LNCaP clone FGC (cell line): ENCODE data around the gene SLC6A18.

Experiments
- DNase-seq: peaks from one replicate; pipeline ENCODE4 v3.0.0-alpha.2; 2011; ENCODE audit warnings: low read depth
- H3K4me3 ChIP-seq: 2 replicates; pipeline ENCODE4 v1.5.1; 2011; ENCODE audit warnings: mild to moderate bottlenecking, low read depth, low read length, control low read depth
- TF ChIP-seq, protein P1 (sequence below): IDR thresholded peaks from 2 replicates; pipeline ENCODE4 v1.5.1; 2012; ENCODE audit warnings: mild to moderate bottlenecking; ENCODE audit not compliant: control insufficient read depth, insufficient read depth; ENCODE audit errors: extremely low read depth

Gene SLC6A18

DNA sequence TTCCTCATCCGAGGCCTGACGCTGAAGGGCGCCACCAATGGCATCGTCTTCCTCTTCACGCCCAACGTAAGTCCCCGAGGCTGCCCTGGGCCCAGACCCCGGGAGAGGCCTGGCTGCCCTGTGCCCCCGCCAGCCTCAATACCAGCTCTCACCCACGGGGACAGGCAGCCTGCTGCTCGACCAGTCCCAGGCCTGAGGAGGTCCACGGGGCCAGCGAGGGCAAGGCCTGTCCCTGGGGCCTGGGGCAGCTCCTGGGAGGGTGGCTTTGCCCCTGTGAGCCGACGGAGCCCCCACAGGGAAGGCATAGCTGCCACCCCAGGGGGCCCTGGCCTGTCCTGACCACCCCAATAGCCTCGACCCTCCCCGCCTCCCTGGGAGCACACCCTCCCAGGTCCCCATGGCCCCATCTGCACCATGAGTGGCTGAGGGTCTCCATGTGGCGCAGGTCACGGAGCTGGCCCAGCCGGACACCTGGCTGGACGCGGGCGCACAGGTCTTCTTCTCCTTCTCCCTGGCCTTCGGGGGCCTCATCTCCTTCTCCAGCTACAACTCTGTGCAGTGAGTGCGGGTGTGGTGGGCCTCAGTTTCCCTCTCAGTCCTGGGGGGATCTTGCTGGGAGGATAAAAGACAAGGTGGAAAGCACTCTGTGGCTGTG is 11.5 kb upstream of the SLC6A18 start:
- TF ChIP-seq, protein P1, sequence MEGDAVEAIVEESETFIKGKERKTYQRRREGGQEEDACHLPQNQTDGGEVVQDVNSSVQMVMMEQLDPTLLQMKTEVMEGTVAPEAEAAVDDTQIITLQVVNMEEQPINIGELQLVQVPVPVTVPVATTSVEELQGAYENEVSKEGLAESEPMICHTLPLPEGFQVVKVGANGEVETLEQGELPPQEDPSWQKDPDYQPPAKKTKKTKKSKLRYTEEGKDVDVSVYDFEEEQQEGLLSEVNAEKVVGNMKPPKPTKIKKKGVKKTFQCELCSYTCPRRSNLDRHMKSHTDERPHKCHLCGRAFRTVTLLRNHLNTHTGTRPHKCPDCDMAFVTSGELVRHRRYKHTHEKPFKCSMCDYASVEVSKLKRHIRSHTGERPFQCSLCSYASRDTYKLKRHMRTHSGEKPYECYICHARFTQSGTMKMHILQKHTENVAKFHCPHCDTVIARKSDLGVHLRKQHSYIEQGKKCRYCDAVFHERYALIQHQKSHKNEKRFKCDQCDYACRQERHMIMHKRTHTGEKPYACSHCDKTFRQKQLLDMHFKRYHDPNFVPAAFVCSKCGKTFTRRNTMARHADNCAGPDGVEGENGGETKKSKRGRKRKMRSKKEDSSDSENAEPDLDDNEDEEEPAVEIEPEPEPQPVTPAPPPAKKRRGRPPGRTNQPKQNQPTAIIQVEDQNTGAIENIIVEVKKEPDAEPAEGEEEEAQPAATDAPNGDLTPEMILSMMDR = no peak
- H3K4me3 ChIP-seq = no peak overlapping the region
- DNase-seq = no peak

GRCh38 chr5:1214163-1214935 is 10.8 kb upstream of the SLC6A18 start:
- TF ChIP-seq, protein P1 = no peak
- no peak for DNase-seq
- no peak overlapping the region for H3K4me3 ChIP-seq

GRCh38 chr5:1214936-1215220 is 10.3 kb upstream of the SLC6A18 start:
- no peak overlapping the region for H3K4me3 ChIP-seq
- no peak for DNase-seq
- TF ChIP-seq, protein P1 = no peak

GRCh38 chr5:1215320-1216096 is 9.7 kb upstream of the SLC6A18 start:
- H3K4me3 ChIP-seq = no peak overlapping the region
- TF ChIP-seq, protein P1 = no peak
- no peak for DNase-seq

GRCh38 chr5:1216211-1216917 is 8.8 kb upstream of the SLC6A18 start:
- DNase-seq = no peak
- TF ChIP-seq, protein P1 = no peak
- H3K4me3 ChIP-seq = no peak overlapping the region

GRCh38 chr5:1216918-1217295 is 8.3 kb upstream of the SLC6A18 start:
- no peak overlapping the region for H3K4me3 ChIP-seq
- no peak for DNase-seq
- TF ChIP-seq, protein P1 = no peak
